ENCODE results near the gene HSD17B1.
"Not testable (repeated sequence)": the region's sequence is repeated elsewhere in the genome, so short reads cannot be mapped to it uniquely, and the experiment has no call there.

DNA sequence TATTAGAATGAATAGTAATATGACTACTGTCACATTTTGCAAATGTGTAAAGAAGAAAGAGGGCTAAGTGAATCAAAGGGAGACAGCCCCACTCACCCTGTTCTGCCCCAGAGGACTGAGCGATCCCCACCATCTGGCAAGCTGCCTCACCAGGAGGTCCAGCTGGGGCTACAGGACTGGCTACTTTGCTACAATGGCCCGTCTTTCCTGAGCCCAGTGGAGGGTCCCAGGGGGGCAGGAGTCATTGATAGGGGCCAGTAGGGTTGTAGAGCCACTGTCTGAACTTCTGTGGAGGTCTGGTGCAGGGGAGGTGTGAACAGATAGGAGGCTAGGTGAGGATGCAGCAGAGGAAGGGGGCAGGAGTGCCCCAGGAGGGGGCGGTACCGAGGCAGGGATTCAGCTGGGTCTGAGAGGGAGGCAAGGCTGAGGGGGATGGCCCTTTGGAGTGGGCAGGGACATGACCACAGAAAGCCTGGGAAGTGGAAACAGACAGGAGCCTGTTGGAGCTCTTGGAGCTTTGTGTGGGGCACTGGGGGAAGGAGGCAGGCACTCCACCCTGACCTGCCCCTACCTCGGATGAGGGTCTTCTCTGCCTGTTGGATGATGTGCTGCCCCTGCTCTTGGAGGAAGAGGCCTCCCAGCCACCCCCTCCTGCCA is 3.4 kb downstream of the HSD17B1 start:
- TF ChIP-seq CTCF (IDR thresholded peaks at IDR 0.05; ENCODE audit: low read depth, low read length); EZH2phosphoT487 (IDR thresholded peaks at IDR 0.05; ENCODE audit: low read depth): not testable (repeated sequence)
